ENCODE measurements around the gene EIF4G3. TPM values are rescaled to one million over a fixed set of nuclear protein-coding genes. Genes with fewer than 3 reads are reported as not detected.
A peak's percentile ranks its signal among the peaks of the same experiment; 100 is the strongest.
"Not testable (repeated sequence)": the region's sequence is repeated elsewhere in the genome, so short reads cannot be mapped to it uniquely, and the experiment has no call there.

The EIF4G3 gene
- total RNA-seq, 1 experiment from 2014 or later, result 16.0 TPM

DNA sequence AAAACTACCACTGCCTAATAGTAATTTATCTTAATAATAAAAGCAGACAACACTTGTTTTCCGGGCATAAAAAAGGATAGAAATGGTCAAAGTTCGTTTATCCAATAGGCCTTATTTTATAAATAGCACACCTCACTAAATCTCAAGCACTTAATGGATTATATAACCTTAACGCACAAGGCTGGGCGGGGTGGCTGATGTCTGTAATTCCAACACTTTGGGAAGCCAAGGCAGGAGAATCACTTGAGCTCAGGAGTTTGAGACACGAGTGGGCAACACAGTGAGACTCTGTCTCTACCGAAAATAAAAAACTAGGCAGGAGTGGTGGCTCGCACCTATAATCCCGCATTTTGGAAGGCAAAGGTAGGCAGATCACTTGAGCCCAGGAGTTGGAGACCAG lies 12.4 kb downstream of the EIF4G3 start:
- peaks cover 52% of the 10 kb centered on the region for H3K36me3 ChIP-seq
- H3K27me3 ChIP-seq, result no peaks in the 10 kb centered on the region
- H3K9me3 ChIP-seq, result no peaks in the 10 kb centered on the region
- no peak overlapping the region for H3K4me3 ChIP-seq
- no peak for DNase-seq

DNA sequence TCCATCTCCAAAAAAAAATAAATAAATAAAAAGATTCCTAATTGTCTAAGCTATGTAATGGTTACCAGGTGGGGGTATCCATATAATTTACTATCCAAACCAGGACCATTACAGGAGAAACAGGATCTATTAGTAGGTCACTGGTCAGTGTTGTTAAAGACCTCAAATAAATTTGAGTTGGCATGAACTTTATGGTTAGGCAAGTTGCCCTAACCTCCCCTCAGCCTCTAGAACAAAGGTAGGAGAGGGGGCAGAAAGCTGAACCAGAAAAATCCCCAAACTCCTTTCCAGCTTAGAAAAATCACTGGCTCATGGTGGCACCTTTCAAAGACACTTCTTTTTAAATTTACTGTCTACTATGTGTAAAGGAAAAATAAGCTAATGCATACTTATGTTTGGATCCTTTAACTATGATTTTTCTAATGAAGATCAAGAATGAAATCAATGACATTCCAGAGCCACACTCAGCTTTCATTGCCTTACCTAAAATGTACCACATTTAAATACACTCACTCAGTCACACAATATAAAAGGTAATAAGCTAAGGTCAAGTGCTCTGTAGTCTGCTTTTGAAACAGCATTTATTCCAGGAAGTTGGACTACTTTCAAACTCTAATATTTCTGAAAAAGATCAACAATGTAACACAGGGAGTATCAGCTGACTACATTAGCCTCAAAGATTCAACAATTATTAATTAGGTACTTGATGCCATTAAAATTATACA lies 13.8 kb downstream of the EIF4G3 start:
- DNase-seq, result no peak
- Histone ChIP-seq H3K27me3 (no peaks in the 10 kb centered on the region), H3K36me3 (peaks cover 48% of the 10 kb centered on the region), H3K9me3 (no peaks in the 10 kb centered on the region), H3K4me3 (no peak overlapping the region)

DNA sequence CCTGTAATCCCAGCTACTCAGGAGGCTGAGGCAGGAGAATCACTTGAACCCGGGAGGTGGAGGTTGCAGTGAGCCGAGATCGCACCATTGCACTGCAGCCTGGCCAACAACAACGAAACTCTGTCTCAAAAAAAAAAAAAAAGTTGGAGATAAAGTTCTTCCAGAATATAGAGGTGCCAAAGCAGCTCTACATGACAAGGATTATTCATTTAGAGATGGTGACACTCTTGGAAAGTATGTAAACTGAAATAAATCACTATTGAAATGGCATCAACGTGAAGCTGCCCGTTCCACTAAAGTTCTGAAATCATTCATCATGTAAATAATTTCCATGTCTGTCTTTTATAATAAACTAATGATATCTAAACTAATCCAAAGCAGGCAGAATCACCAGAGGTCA lies 14.9 kb downstream of the EIF4G3 start:
- no peak for DNase-seq
- peaks cover 42% of the 10 kb centered on the region for H3K36me3 ChIP-seq
- H3K9me3 ChIP-seq, result no peaks in the 10 kb centered on the region
- H3K27me3 ChIP-seq, result no peaks in the 10 kb centered on the region
- H3K4me3 ChIP-seq, result no peak overlapping the region

DNA sequence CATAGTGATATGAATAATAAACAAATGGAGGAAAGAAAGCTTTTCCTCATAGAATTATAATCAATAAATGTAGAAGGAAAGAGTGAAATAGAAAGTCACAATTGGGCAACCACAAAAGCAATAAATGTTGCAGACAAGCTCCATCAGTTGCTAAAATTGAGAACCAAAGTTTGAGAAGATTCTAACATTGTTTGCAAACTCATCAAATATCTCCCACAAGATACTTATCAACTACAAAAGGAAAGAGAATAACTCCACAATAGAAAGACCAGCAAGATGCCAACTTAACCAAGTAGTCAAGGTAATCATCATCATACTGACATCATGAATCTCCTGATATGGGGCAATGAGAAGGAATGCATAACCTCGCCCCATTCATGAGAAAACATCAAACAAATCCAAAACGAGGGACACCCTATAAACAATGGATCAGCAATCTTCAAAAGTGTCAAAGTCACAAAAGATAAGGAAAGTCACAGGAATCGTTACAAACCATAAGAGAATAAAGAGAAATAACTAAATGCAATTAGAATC lies 16.4 kb downstream of the EIF4G3 start:
- DNase-seq, result no peak
- Histone ChIP-seq H3K9me3 (no peaks in the 10 kb centered on the region), H3K36me3 (peaks cover 31% of the 10 kb centered on the region), H3K27me3 (no peaks in the 10 kb centered on the region), H3K4me3 (no peak overlapping the region)

DNA sequence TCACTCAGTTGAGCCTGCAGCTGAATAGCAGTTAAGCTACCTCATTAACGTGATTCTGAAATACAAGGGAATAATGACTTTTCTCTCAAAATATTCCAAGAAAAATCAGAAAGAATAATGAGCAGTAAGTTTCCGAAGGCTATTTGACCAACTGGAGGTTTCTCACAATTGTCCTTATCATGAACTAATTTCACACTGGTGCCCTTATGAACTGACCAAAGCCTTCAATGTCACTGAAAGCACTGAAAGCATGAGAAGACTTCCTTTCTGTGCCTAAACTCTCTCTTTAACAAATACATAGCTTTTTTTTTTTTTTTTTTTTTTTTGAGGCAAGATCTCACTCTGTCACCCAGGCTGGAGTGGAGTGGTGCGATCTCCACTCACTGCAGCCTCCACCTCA lies 18.8 kb downstream of the EIF4G3 start:
- H3K27me3 ChIP-seq, result no peaks in the 10 kb centered on the region
- H3K9me3 ChIP-seq, result no peaks in the 10 kb centered on the region
- DNase-seq, result no peak
- H3K36me3 ChIP-seq, result peaks cover 27% of the 10 kb centered on the region
- no peak overlapping the region for H3K4me3 ChIP-seq

DNA sequence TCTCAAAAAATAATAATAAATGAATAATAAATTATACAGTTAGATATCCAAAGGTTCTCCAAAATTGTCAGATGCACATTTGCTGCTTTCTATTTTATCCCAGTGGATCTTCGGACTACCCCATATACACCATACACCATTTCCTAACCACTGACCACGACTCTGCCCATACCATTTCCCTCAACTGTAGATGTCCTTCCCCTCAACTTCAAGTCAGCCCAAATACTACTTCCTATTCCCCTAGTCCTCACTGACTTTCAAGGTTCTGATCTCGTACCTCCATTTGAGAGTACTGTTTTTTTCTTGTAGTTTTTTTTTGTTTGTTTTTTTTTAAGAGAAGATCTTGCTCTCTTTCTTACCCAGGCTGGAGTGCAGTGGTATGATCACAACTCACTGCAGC lies 19.6 kb downstream of the EIF4G3 start:
- Histone ChIP-seq H3K4me3 (no peak overlapping the region), H3K36me3 (peaks cover 23% of the 10 kb centered on the region), H3K9me3 (no peaks in the 10 kb centered on the region), H3K27me3 (no peaks in the 10 kb centered on the region)
- no peak for DNase-seq

DNA sequence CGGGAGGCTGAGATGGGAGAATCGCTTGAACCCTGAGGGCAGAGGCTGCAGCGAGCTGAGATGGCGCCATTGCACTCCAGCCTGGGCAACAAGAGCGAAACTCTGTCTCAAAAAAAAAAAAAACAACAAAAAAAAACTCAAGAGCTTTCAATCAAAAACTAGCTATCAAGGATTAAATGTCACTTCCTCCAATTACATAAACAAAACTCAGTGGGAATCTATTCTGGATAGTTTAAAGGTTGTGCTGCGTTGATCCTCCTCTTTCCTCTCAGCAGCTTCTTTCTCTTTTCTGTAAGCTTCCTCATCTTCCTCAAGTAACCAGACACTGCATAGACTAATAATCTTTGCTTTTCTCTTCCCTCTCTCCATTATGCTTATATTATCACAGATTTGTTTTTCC lies 20.7 kb downstream of the EIF4G3 start:
- Histone ChIP-seq H3K9me3 (no peaks in the 10 kb centered on the region), H3K36me3 (peaks cover 14% of the 10 kb centered on the region), H3K4me3 (no peak overlapping the region), H3K27me3 (no peaks in the 10 kb centered on the region)
- DNase-seq, result no peak

DNA sequence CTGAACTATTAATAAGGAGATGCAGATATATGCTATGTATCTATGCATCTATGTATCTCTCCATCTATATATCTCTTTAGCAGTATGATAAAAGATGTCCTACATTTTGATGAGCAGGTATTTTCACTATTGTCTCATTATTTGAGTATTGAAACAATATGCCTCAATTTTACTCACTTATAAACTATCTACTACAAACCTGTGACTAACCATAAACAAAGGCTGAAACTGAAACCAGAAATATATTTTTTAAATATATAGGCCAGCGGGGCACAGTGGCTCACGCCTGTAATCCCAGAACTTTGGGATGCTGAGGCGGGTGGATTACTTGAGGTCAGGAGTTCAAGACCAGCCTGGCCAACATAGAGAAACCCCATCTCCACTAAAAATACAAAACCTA lies 22.0 kb downstream of the EIF4G3 start:
- Histone ChIP-seq H3K4me3 (no peak overlapping the region), H3K9me3 (no peaks in the 10 kb centered on the region), H3K27me3 (no peaks in the 10 kb centered on the region), H3K36me3 (peaks cover 13% of the 10 kb centered on the region)
- peak; percentile 19 for DNase-seq

DNA sequence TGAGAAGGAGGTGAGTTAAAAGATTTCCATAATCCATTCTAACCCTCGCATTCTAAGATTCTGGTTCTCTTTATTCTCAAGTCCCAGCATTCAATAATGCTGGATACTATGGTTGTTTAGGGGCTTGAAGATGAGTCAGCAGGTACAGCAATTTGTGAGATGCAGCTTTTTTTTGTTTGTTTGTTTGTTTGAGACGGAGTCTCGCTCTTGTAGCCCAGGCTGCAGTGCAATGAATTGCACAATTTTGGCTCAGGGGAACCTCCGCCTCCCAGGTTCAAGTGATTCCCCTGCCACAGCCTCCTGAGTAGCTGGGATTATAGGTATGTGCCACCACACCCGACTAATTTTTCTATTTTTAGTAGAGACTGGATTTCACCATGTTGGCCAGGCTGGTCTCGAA lies 23.3 kb downstream of the EIF4G3 start:
- no peak for DNase-seq
- Histone ChIP-seq H3K9me3 (no peaks in the 10 kb centered on the region), H3K36me3 (peaks cover 10% of the 10 kb centered on the region), H3K4me3 (no peak overlapping the region), H3K27me3 (no peaks in the 10 kb centered on the region)

DNA sequence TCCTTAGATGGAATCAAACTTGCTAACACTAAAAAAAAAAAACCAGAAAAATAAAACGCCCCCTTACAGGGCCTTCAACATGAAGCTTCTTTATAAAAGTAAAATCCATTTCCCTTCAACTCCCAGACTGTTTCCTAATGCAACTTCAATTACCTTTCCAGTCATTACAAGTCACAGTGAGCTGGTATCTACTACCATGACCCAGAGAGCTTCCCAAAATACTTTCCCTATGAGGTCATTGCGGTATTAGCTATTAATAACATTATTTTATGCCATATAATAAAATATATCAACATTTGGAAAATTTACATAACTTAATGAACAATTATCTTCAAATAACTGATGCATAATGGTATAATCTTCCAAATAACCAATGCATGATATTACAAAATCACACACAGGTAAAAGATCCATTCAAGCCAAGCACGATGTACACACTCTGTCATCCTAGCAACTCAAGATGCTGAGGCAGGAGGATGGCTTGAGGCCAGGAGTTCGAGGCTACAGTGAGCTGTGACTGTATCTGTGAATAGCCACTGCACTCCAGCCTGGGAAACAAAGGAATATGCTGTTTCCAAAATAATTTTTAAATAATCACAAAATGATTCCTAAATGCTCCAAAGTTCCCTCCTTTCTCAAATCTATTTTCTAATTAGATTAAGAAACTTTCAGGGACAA lies 24.1 kb downstream of the EIF4G3 start:
- Histone ChIP-seq H3K36me3 (peaks cover 10% of the 10 kb centered on the region), H3K27me3 (no peaks in the 10 kb centered on the region), H3K9me3 (no peaks in the 10 kb centered on the region), H3K4me3 (no peak overlapping the region)
- peak; percentile 46 for DNase-seq

DNA sequence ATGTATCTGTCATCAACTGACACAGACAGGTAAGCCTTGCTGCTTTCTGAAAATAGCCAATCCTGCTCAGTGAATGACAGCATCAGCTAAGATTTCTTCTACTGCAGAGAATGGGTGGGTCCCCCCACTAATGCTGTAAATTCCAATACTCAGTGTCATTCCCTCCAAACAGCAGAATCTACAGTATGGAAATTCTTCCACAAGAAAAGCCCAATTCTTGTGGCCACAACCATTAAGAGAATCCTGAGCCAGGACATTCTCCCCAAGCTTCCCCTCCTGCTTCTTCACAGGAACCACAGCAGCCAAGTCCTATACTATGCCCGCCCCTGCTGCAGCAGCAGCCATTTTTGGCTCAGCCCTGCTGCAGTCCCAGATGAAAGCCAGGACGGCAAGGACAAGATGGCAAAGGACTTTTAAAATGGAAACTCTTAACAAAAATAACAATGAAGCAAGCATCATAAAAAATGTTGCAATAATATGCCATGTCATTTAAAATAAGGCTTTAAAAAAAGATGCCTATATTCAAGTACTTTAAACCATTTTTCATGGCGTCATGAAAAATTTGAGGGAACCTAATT lies 26.8 kb downstream of the EIF4G3 start:
- DNase-seq, result peak; percentile 81
- 0 out of 2 replicates have a peak overlapping the region, but pooled peaks have one; percentile 1 for H3K4me3 ChIP-seq
- H3K9me3 ChIP-seq, result no peaks in the 10 kb centered on the region

DNA sequence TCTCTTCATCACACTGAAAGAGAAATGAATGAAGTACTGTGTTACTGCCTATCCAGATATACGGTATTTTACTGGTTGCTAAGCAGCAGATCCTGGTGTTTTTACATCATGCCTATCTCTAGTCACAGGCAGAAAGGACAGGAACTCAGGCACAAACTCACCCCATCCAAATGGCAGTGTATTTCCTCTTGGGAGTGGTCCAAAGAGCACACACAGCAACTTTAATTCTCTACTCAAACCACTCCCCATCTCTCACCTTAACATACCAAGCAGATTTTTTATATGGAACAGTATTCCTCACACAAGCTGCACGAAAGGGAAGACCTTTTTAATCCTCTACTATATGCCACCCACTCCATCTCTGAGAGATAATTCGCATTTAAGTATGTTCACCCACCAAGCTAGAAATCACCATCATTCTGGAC lies 27.3 kb downstream of the EIF4G3 start:
- no peak overlapping the region for H3K4me3 ChIP-seq
- DNase-seq, result no peak

More for the DNA sequence above, 26.8 kb downstream of the EIF4G3 start:
- Histone ChIP-seq H3K27me3 (no peaks in the 10 kb centered on the region), H3K36me3 (peaks cover 10% of the 10 kb centered on the region)

DNA sequence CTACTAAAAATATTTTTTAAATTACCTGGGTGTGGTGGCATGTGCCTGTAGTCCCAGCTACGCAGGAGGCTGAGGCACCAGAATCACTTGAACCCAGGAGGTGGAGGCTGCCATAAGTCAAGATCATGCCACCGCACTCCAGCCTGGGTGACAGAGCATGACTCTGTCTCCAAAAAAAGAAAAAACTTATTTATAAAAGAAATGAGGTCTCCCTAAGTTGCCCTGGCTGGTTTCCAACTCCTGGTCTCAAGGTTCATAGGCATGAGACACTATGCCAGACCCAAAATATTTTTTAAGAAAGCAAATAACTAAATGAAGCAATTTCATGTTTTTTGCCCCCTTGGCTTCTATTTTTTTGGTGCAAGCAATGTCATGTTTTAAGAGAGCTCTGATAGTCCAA lies 32.9 kb downstream of the EIF4G3 start:
- Histone ChIP-seq H3K4me3 (no peak overlapping the region), H3K27me3 (no peaks in the 10 kb centered on the region), H3K36me3 (peaks cover 5% of the 10 kb centered on the region), H3K9me3 (no peaks in the 10 kb centered on the region)
- DNase-seq, result no peak

More for the DNA sequence above, 27.3 kb downstream of the EIF4G3 start:
- H3K27me3 ChIP-seq, result no peaks in the 10 kb centered on the region
- H3K9me3 ChIP-seq, result no peaks in the 10 kb centered on the region
- H3K36me3 ChIP-seq, result peaks cover 8% of the 10 kb centered on the region

DNA sequence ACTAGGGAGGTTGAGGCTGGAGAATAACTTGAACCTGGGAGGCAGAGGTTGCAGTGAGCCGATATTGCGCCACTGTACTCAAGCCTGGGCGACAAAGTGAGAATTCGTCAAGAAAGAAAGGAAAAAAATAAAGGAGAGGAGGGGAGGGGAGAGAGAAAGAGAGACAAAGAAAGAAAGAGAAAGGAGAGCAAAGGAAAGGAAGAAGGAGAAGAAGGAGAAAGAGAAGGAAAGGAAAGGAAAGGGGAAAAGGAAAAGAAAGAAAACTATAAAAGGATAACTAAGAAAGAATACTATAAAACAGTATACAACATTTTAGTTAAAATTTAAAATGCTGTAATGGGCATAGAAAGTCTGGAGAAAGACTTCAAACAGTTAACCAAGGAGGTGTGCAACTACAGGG lies 33.6 kb downstream of the EIF4G3 start:
- DNase-seq, result no peak
- Histone ChIP-seq H3K4me3 (no peak overlapping the region), H3K9me3 (no peaks in the 10 kb centered on the region), H3K36me3 (peaks cover 5% of the 10 kb centered on the region), H3K27me3 (no peaks in the 10 kb centered on the region)

DNA sequence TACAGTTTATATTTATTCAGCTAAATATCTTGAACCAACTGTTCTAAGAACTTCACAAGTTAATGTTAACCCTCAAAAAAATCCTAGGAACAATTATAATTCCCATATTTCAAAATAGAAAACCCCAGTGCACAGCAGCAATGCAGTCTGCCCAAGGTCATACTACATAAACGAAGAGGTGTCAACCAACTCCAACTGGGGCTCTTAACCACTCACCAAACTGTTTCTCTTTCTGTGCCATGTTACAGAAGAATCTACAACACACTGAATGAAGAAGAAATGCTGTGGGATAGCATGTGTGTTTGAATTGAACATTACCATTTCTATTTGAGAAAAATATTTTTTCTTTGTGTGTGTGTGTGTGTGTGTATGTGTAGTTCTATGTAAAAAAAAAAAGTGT lies 35.7 kb downstream of the EIF4G3 start:
- Histone ChIP-seq H3K9me3 (no peaks in the 10 kb centered on the region), H3K4me3 (no peak overlapping the region), H3K27me3 (no peaks in the 10 kb centered on the region), H3K36me3 (peaks cover 5% of the 10 kb centered on the region)
- no peak for DNase-seq

DNA sequence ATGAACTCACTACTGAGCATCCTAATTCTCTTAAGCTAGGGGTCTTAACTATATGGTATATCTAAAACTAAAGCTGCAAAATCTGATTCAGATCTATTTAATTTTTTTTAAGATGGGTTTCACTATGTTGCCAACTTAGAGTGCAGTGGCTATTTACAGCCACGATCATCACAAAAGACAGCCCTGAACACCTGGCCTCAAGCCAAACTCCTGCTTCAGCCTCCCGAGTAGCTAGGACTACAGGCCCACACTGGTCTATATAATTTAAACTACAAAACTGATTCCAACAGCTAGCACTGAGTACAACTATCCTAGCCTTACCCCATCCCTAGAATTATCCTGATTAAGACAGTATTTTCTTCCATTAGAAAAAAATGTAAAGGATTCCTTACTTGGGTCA lies 37.1 kb downstream of the EIF4G3 start:
- no peaks in the 10 kb centered on the region for H3K9me3 ChIP-seq
- no peak overlapping the region for H3K4me3 ChIP-seq
- DNase-seq, result no peak
- H3K36me3 ChIP-seq, result peaks cover 7% of the 10 kb centered on the region
- no peaks in the 10 kb centered on the region for H3K27me3 ChIP-seq

DNA sequence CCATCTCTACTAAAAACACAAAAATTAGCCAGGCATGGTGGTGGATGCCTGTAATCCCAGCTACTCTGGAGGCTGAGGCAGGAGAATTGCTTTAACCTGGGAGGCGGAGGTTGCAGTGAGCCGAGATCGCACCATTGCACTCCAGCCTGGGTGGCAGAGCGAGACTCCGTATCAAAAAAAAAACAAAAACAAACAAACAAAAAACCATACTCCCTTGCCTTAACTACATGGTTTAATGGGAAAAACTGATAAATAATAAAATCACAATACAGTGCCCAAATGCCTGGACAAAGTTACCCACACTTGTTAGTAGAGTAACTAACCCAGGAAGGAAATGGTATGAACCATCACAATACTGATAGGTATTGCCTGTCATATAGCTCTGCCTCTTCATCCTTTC lies 40.4 kb downstream of the EIF4G3 start:
- H3K4me3 ChIP-seq, H3K27me3 ChIP-seq, H3K36me3 ChIP-seq, DNase-seq, H3K9me3 ChIP-seq: not testable (repeated sequence)

Data from MG63 (cell line).